ENCODE data around the gene MPP2. TPM values are rescaled to one million over a fixed set of nuclear protein-coding genes. Genes with fewer than 3 reads are reported as not detected.

The MPP2 gene
- total and polyA plus RNA-seq, 9 of the 15 experiments (the other 6 are each of a cell fraction or from before 2014, with no cell fraction given): 0.04 to 1.0 (median 0.24) TPM

DNA sequence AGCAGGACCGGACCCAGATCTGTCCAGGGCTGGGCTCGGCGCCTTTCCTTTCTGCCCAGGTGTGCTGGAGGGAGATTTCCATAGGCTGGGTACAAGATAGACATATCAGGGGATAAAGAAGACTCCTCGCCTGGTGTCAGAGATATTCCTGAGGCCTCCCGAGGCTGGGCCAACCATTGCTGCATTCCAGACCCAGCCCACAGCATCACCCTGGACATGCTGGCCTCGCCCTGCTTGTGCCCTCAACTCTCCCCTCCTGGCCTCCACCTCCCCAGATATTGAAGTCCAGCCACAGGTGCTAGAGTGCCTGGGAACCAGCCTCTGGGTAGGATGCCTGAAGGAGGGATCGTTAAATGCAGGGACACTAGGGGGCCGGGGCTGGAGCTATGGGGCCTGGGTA lies 58.2 kb downstream of the MPP2 start:
- 10% methylated on average over 8 of the region's 8 CpGs for WGBS (ENCODE audit: insufficient coverage, low coverage, missing lambda C conversion rate)

More for the DNA sequence above, 58.2 kb downstream of the MPP2 start:
- intact Hi-C loops (cut with micrococcal nuclease) (loop anchor here (10.0 kb wide), 1 partner anchor 154 kb away; no protein-coding TSS in a partner anchor), in situ Hi-C loops (cut with MboI) (no loop called here)
- no peaks in the 10 kb centered on the region for H3K36me3 ChIP-seq (ENCODE audit: control insufficient read depth, insufficient read depth, low read length)
- H3K9ac ChIP-seq (ENCODE audit: insufficient read depth in 1 of 2, low read depth in 2 of 2, low read length in 2 of 2): no peak overlapping the region
- H3K79me2 ChIP-seq (ENCODE audit: control insufficient read depth, insufficient read depth, low read length): no peaks in the 10 kb centered on the region
- ATAC-seq (no peak), DNase-seq (ENCODE audit: extremely low read depth in 1 of 4, low spot score in 3 of 4) (no peak), FAIRE-seq (no peak)
- H3K27ac ChIP-seq (ENCODE audit: extremely low read depth, low read depth, low read length): no peak overlapping the region
- no peak overlapping the region for H3K4me3 ChIP-seq
- no peaks in the 10 kb centered on the region for H3K9me3 ChIP-seq (replicated peaks; ENCODE audit: control insufficient read depth, insufficient read depth, low read depth, low read length)
- H4K20me1 ChIP-seq (replicated peaks; ENCODE audit: control insufficient read depth, insufficient read depth, low read length): peaks cover 3% of the 10 kb centered on the region; the same call in 1 of the 2 replicates
- peaks cover 0 to 7% of the 10 kb centered on the region in 2 experiments; a peak in 2 of 5 replicates for H3K4me1 ChIP-seq (replicated peaks in 1 of 2; ENCODE audit: control insufficient read depth in 2 of 2, insufficient read depth in 2 of 2, low read length in 2 of 2)
- H3K4me2 ChIP-seq (ENCODE audit: insufficient read depth, low read length): no peak overlapping the region
- no peak overlapping the region for H2AFZ ChIP-seq (ENCODE audit: low read depth, low read length)
- BruUV-seq (replicated peaks): no TSS peak
- H3K9me1 ChIP-seq (ENCODE audit: control insufficient read depth, insufficient read depth, low read length): no peaks in the 10 kb centered on the region
- POLR2A ChIA-PET: interaction anchor here (0.5 to 0.8 kb wide), 3 partner anchors 9 to 740 kb away, joined by 3 to 4 read pairs (median 3); no protein-coding TSS in a partner anchor
- CTCF ChIA-PET (ENCODE audit: low intra/inter-chr PET ratio): no interaction called here
- TF ChIP-seq ZNF780A (CRISPR knock-in tag; IDR thresholded peaks at IDR 0.05) (no peak), TBP (optimal IDR thresholded peaks at IDR 0.05; ENCODE audit: low read depth, low read length) (no peak), GTF2F1 (IDR thresholded peaks at IDR 0.05; ENCODE audit: low read depth, low read length) (no peak), MCM7 (IDR thresholded peaks at IDR 0.05) (no peak), NR2F6 (CRISPR knock-in tag; IDR thresholded peaks at IDR 0.05) (no peak), ZNF24 (IDR thresholded peaks at IDR 0.05) (no peak), ZNF764 (CRISPR knock-in tag; IDR thresholded peaks at IDR 0.05; ENCODE audit: low read depth) (no peak), GTF3C2 (IDR thresholded peaks at IDR 0.05; ENCODE audit: borderline replicate concordance, extremely low read depth, insufficient read length) (no peak), ZNF133 (CRISPR knock-in tag; IDR thresholded peaks at IDR 0.05) (no peak), SMARCC2 (IDR thresholded peaks at IDR 0.05; ENCODE audit: low read depth) (no peak), RHOXF2B (CRISPR knock-in tag; conservative IDR thresholded peaks at IDR 0.05) (no peak), BRD4 (IDR thresholded peaks at IDR 0.05) (no peak), ZNF143 (CRISPR knock-in tag; IDR thresholded peaks at IDR 0.05) (no peak), ZNF347 (CRISPR knock-in tag; IDR thresholded peaks at IDR 0.05; ENCODE audit: low read depth) (no peak), TAL1 (IDR thresholded peaks at IDR 0.05) (no peak), NFATC3 (IDR thresholded peaks at IDR 0.05) (no peak)
- TF ChIP-seq, protein P1, sequence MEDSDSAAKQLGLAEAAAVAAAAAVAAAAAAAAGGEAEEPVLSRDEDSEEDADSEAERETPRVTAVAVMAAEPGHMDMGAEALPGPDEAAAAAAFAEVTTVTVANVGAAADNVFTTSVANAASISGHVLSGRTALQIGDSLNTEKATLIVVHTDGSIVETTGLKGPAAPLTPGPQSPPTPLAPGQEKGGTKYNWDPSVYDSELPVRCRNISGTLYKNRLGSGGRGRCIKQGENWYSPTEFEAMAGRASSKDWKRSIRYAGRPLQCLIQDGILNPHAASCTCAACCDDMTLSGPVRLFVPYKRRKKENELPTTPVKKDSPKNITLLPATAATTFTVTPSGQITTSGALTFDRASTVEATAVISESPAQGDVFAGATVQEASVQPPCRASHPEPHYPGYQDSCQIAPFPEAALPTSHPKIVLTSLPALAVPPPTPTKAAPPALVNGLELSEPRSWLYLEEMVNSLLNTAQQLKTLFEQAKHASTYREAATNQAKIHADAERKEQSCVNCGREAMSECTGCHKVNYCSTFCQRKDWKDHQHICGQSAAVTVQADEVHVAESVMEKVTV (CRISPR knock-in tag; IDR thresholded peaks at IDR 0.05): no peak
- TF ChIP-seq, protein P2, sequence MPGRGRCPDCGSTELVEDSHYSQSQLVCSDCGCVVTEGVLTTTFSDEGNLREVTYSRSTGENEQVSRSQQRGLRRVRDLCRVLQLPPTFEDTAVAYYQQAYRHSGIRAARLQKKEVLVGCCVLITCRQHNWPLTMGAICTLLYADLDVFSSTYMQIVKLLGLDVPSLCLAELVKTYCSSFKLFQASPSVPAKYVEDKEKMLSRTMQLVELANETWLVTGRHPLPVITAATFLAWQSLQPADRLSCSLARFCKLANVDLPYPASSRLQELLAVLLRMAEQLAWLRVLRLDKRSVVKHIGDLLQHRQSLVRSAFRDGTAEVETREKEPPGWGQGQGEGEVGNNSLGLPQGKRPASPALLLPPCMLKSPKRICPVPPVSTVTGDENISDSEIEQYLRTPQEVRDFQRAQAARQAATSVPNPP (IDR thresholded peaks at IDR 0.05; ENCODE audit: borderline replicate concordance, insufficient read depth, insufficient read length): no peak
- peaks cover 29 to 49% of the 10 kb centered on the region in 2 experiments for H3K27me3 ChIP-seq (ENCODE audit: control insufficient read depth in 2 of 2, insufficient read depth in 2 of 2, low read length in 2 of 2)

Data from K562 (cell line).